HepG2 (cell line): Measurements from ENCODE around the gene SRF. TPM values are rescaled to one million over a fixed set of nuclear protein-coding genes. Genes with fewer than 3 reads are reported as not detected.

Source experiments
- ATF2 ChIP-seq: sonication (generic); formaldehyde crosslinking; IDR thresholded peaks from 2 replicates; pipeline ENCODE4 v1.4.0; 2020; ENCODE audit warnings: missing genetic modification reagents
- CBX1 ChIP-seq: IDR thresholded peaks from one replicate; pipeline ENCODE4 v1.6.1; 2016; ENCODE audit warnings: antibody characterized with exemption, low read depth
- CEBPZ ChIP-seq: IDR thresholded peaks from 2 replicates; pipeline ENCODE4 v1.6.1; 2012; ENCODE audit warnings: low read length, improper control_type of control experiment
- DMAP1 ChIP-seq: IDR thresholded peaks from 2 replicates; pipeline ENCODE4 v1.6.1; 2016
- MIER3 ChIP-seq: IDR thresholded peaks from 2 replicates; pipeline ENCODE4 v1.6.1; 2016; ENCODE audit warnings: missing compliant biosample characterization, borderline replicate concordance
- NFE2L1 ChIP-seq: sonication (generic); formaldehyde crosslinking; IDR thresholded peaks from 2 replicates; pipeline ENCODE4 v1.4.0; 2020; ENCODE audit warnings: missing genetic modification reagents, mild to moderate bottlenecking, borderline replicate concordance
- PRMT3 ChIP-seq: sonication (generic); formaldehyde crosslinking; IDR thresholded peaks from 2 replicates; pipeline ENCODE4 v1.8.1; 2022; ENCODE audit warnings: low read depth, mild to moderate bottlenecking, moderate library complexity, missing genetic modification reagents, borderline replicate concordance
- SETDB1 ChIP-seq: sonication (generic); formaldehyde crosslinking; IDR thresholded peaks from 2 replicates; pipeline ENCODE4 v1.5.1; 2020; ENCODE audit warnings: missing genetic modification reagents, mild to moderate bottlenecking, borderline replicate concordance
- SYNCRIP ChIP-seq: fragments of 200-400 bp; formaldehyde crosslinking; IDR thresholded peaks from 2 replicates; pipeline ENCODE4 v1.6.1; 2018; ENCODE audit warnings: mild to moderate bottlenecking, low read depth, low read length; ENCODE audit not compliant: insufficient read depth
- ZMYM3 ChIP-seq: sonication (generic); formaldehyde crosslinking; IDR thresholded peaks from 2 replicates; pipeline ENCODE4 v1.5.1; 2020; ENCODE audit warnings: mild to moderate bottlenecking, missing genetic modification reagents
- ZNF282 ChIP-seq: fragments of 450-650 bp; IDR thresholded peaks from 2 replicates; pipeline ENCODE4 v1.6.1; 2018; ENCODE audit not compliant: partially characterized antibody
- ZNF343 ChIP-seq: sonication (generic); formaldehyde crosslinking; IDR thresholded peaks from 2 replicates; pipeline ENCODE4 v1.4.0; 2020; ENCODE audit warnings: mild to moderate bottlenecking, missing genetic modification reagents
- ZNF484 ChIP-seq: sonication (generic); formaldehyde crosslinking; IDR thresholded peaks from 2 replicates; pipeline ENCODE4 v1.5.1; 2020; ENCODE audit warnings: mild to moderate bottlenecking, low read depth, missing genetic modification reagents, borderline replicate concordance
- ZNF746 ChIP-seq: sonication (generic); formaldehyde crosslinking; IDR thresholded peaks from 2 replicates; pipeline ENCODE4 v1.8.0; 2022; ENCODE audit warnings: mild to moderate bottlenecking, missing genetic modification reagents
- ZNF780A ChIP-seq: sonication (generic); formaldehyde crosslinking; IDR thresholded peaks from 2 replicates; pipeline ENCODE4 v1.8.0; 2022; ENCODE audit warnings: mild to moderate bottlenecking, missing genetic modification reagents, moderate library complexity
- ZSCAN9 ChIP-seq: IDR thresholded peaks from 2 replicates; pipeline ENCODE4 v1.6.1; 2016; ENCODE audit warnings: borderline replicate concordance
- polyA plus RNA-seq, 8 experiments: library from polyadenylated mRNA; depleted of rRNA in 3 of 8; stranded (reverse) in 7 of 8; unstranded in 1 of 8; fragments of >200 nt; fragmentation: Illumina TruSeq in 4 of 8; extraction: Trizol in 4 of 8; gene quantifications; 2 replicates each; pipeline versions ENCODE4 v1.2.1 to v1.2.3, GENCODE V29; 2011 to 2016; ENCODE audit warnings: low read depth in 4 of 8, missing spikeins in 1 of 8, mixed read lengths in 1 of 8; ENCODE audit not compliant: insufficient read depth in 1 of 8
- total RNA-seq, 5 experiments: library from RNA; depleted of rRNA; stranded (reverse); fragments of >200 nt; fragmentation: Illumina TruSeq; extraction: Trizol; gene quantifications; 2 replicates each; pipeline ENCODE4 v1.2.3, GENCODE V29; 2016; ENCODE audit warnings: low read depth in 1 of 5
- TF ChIP-seq, protein P1 (sequence below): sonication (generic); IDR thresholded peaks from 2 replicates; pipeline ENCODE4 v1.6.1; 2016; ENCODE audit warnings: low read depth, borderline replicate concordance
- TF ChIP-seq, protein P2 (sequence below), 2 experiments: IDR thresholded peaks; 2 replicates each; pipeline ENCODE4 v1.6.1; 2011 to 2012; ENCODE audit warnings: low read length in 2 of 2, borderline replicate concordance in 1 of 2, low read depth in 1 of 2, mild to moderate bottlenecking in 1 of 2, moderate library complexity in 1 of 2
- TF ChIP-seq, protein P3 (sequence below): sonication (generic); formaldehyde crosslinking; IDR thresholded peaks from 2 replicates; pipeline ENCODE4 v1.4.0; 2020; ENCODE audit warnings: missing genetic modification reagents

Gene SRF
- total and polyA plus RNA-seq, 2 of the 13 experiments (the other 11 are each of a cell fraction or from before 2014, with no cell fraction given), result 25.5 to 44.1 TPM

- TF ChIP-seq, protein P1, sequence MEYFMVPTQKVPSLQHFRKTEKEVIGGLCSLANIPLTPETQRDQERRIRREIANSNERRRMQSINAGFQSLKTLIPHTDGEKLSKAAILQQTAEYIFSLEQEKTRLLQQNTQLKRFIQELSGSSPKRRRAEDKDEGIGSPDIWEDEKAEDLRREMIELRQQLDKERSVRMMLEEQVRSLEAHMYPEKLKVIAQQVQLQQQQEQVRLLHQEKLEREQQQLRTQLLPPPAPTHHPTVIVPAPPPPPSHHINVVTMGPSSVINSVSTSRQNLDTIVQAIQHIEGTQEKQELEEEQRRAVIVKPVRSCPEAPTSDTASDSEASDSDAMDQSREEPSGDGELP, result no peak
- peak; percentile 43; the same call in 1 of the 2 replicates for TF ChIP-seq MIER3
- TF ChIP-seq NFE2L1 (CRISPR knock-in tag), result no peak
- TF ChIP-seq ZNF343 (CRISPR knock-in tag), result no peak; the same call in 1 of the 2 replicates
- TF ChIP-seq, protein P2, sequence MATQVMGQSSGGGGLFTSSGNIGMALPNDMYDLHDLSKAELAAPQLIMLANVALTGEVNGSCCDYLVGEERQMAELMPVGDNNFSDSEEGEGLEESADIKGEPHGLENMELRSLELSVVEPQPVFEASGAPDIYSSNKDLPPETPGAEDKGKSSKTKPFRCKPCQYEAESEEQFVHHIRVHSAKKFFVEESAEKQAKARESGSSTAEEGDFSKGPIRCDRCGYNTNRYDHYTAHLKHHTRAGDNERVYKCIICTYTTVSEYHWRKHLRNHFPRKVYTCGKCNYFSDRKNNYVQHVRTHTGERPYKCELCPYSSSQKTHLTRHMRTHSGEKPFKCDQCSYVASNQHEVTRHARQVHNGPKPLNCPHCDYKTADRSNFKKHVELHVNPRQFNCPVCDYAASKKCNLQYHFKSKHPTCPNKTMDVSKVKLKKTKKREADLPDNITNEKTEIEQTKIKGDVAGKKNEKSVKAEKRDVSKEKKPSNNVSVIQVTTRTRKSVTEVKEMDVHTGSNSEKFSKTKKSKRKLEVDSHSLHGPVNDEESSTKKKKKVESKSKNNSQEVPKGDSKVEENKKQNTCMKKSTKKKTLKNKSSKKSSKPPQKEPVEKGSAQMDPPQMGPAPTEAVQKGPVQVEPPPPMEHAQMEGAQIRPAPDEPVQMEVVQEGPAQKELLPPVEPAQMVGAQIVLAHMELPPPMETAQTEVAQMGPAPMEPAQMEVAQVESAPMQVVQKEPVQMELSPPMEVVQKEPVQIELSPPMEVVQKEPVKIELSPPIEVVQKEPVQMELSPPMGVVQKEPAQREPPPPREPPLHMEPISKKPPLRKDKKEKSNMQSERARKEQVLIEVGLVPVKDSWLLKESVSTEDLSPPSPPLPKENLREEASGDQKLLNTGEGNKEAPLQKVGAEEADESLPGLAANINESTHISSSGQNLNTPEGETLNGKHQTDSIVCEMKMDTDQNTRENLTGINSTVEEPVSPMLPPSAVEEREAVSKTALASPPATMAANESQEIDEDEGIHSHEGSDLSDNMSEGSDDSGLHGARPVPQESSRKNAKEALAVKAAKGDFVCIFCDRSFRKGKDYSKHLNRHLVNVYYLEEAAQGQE (IDR thresholded peaks at IDR 0.05; ENCODE audit: borderline replicate concordance in 1 of 2, low read depth in 1 of 2, low read length in 2 of 2), result no peak
- no peak for TF ChIP-seq CEBPZ
- TF ChIP-seq CBX1, result peak; percentile 84
- TF ChIP-seq ZNF484, result no peak
- peak; percentile 54; the same call in 1 of the 2 replicates for TF ChIP-seq DMAP1 (CRISPR knock-in tag)
- no peak for TF ChIP-seq SYNCRIP
- TF ChIP-seq ZSCAN9, result peak; percentile 44; the same call in 1 of the 2 replicates
- TF ChIP-seq ZNF780A (CRISPR knock-in tag), result no peak; the same call in 1 of the 2 replicates
- no peak for TF ChIP-seq SETDB1 (CRISPR knock-in tag)
- no peak for TF ChIP-seq PRMT3 (CRISPR knock-in tag)
- TF ChIP-seq ZNF746 (CRISPR knock-in tag), result peak; percentile 14; the same call in 1 of the 2 replicates
- no peak for TF ChIP-seq ZNF282
- no peak; the same call in 1 of the 2 replicates for TF ChIP-seq ATF2
- TF ChIP-seq, protein P3, sequence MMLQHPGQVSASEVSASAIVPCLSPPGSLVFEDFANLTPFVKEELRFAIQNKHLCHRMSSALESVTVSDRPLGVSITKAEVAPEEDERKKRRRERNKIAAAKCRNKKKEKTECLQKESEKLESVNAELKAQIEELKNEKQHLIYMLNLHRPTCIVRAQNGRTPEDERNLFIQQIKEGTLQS, result 0 out of 2 replicates have a peak, but pooled peaks have one; percentile 7
- TF ChIP-seq ZMYM3 (CRISPR knock-in tag), result 0 out of 2 replicates have a peak, but pooled peaks have one; percentile 10
These were observed at the start of gene SRF (continued) for GRCh38 chr6:43170931-43171706.
